GM12878 (cell line): ENCODE data around the gene CNGB1.

Experiments
- ATF2 ChIP-seq: IDR thresholded peaks from 2 replicates; pipeline ENCODE4 v1.6.1; 2012; ENCODE audit warnings: low read length, inconsistent platforms
- BCLAF1 ChIP-seq: fragments of 450-650 bp; IDR thresholded peaks from 2 replicates; pipeline ENCODE4 v1.6.1; 2017; ENCODE audit warnings: antibody characterized with exemption, mild to moderate bottlenecking, moderate library complexity
- CHD1 ChIP-seq: IDR thresholded peaks from 2 replicates; pipeline ENCODE4 v1.6.1; 2012; ENCODE audit warnings: low read depth, low read length, improper control_type of control experiment
- CTCF ChIP-seq, 3 experiments: IDR thresholded peaks in 2 of 3; conservative IDR thresholded peaks in 1 of 3; 2 replicates each; pipeline ENCODE4 v1.5.1; 2011; ENCODE audit warnings: low read depth in 3 of 3, low read length in 3 of 3, mild to moderate bottlenecking in 3 of 3, control low read depth in 2 of 3, moderate library complexity in 2 of 3, inconsistent platforms in 1 of 3, mixed read lengths in 1 of 3; ENCODE audit not compliant: control insufficient read depth in 2 of 3, insufficient read depth in 1 of 3; ENCODE audit errors: extremely low read depth in 1 of 3
- EZH2 ChIP-seq: IDR thresholded peaks from 2 replicates; pipeline ENCODE4 v1.6.1; 2012; ENCODE audit warnings: low read depth, mild to moderate bottlenecking, control low read depth, inconsistent platforms, low read length, borderline replicate concordance; ENCODE audit not compliant: control insufficient read depth
- POLR2A ChIP-seq: IDR thresholded peaks from 2 replicates; pipeline ENCODE4 v1.6.1; 2011; ENCODE audit warnings: low read depth, mild to moderate bottlenecking, low read length
- POLR2AphosphoS5 ChIP-seq: IDR thresholded peaks from 2 replicates; pipeline ENCODE4 v1.6.1; 2011; ENCODE audit warnings: mild to moderate bottlenecking, low read length, inconsistent platforms
- SMARCA5 ChIP-seq: fragments of 450-650 bp; IDR thresholded peaks from 2 replicates; pipeline ENCODE4 v1.6.1; 2017; ENCODE audit warnings: mild to moderate bottlenecking
- SMC3 ChIP-seq: IDR thresholded peaks from 2 replicates; pipeline ENCODE4 v1.6.1; 2011; ENCODE audit warnings: low read length, improper control_type of control experiment, borderline replicate concordance
- TCF7 ChIP-seq: IDR thresholded peaks from 2 replicates; pipeline ENCODE4 v1.6.1; 2014; ENCODE audit warnings: antibody characterized with exemption, borderline replicate concordance
- USF2 ChIP-seq: IDR thresholded peaks from 2 replicates; pipeline ENCODE4 v1.6.1; 2011; ENCODE audit warnings: low read depth, low read length, improper control_type of control experiment, borderline replicate concordance
- ZNF217 ChIP-seq: fragments of 450-650 bp; IDR thresholded peaks from 2 replicates; pipeline ENCODE4 v1.6.1; 2017; ENCODE audit warnings: antibody characterized with exemption, mild to moderate bottlenecking

GRCh38 chr16:57986196-57986595 is 15.3 kb upstream of the CNGB1 start:
- TF ChIP-seq SMC3 (no peak), BCLAF1 (no peak), CTCF (IDR thresholded peaks at IDR 0.05 in 2 of 3, conservative IDR thresholded peaks at IDR 0.05 in 1 of 3; ENCODE audit: control insufficient read depth in 2 of 3, extremely low read depth in 1 of 3, insufficient read depth in 1 of 3, low read depth in 3 of 3, low read length in 3 of 3) (no peak), EZH2 (no peak), ZNF217 (no peak), POLR2A (no peak), POLR2AphosphoS5 (no peak), CHD1 (no peak), TCF7 (no peak), ATF2 (no peak), SMARCA5 (no peak), USF2 (no peak)
